GM12878 (cell line): Measurements from ENCODE around the gene SLC35E2B. TPM values are rescaled to one million over a fixed set of nuclear protein-coding genes. Genes with fewer than 3 reads are reported as not detected.

Experiments used
- BHLHE40 ChIP-seq, 2 experiments: fragments of 450-650 bp in 1 of 2; IDR thresholded peaks; 2 replicates each; pipeline ENCODE4 v1.6.1; 2011 to 2017; ENCODE audit warnings: low read depth in 2 of 2, borderline replicate concordance in 1 of 2, improper control_type of control experiment in 1 of 2, low read length in 1 of 2, mild to moderate bottlenecking in 1 of 2
- KDM1A ChIP-seq: fragments of 200-600 bp; sonication (generic); IDR thresholded peaks from 2 replicates; pipeline ENCODE4 v1.6.1; 2016; ENCODE audit warnings: borderline replicate concordance
- MEF2B ChIP-seq: fragments of 450-650 bp; IDR thresholded peaks from 2 replicates; pipeline ENCODE4 v1.6.1; 2018; ENCODE audit warnings: mild to moderate bottlenecking, moderate library complexity; ENCODE audit not compliant: partially characterized antibody, poor library complexity, severe bottlenecking
- NFYA ChIP-seq: IDR thresholded peaks from 2 replicates; pipeline ENCODE4 v1.6.1; 2011; ENCODE audit warnings: low read depth, mild to moderate bottlenecking, low read length, improper control_type of control experiment, borderline replicate concordance
- SMARCA5 ChIP-seq: fragments of 450-650 bp; IDR thresholded peaks from 2 replicates; pipeline ENCODE4 v1.6.1; 2017; ENCODE audit warnings: mild to moderate bottlenecking
- SPI1 ChIP-seq: IDR thresholded peaks from 2 replicates; pipeline ENCODE4 v1.6.1; 2011; ENCODE audit warnings: low read depth, mild to moderate bottlenecking, low read length, moderate library complexity, borderline replicate concordance; ENCODE audit not compliant: insufficient read depth
- polyA plus RNA-seq, 11 experiments: library from polyadenylated mRNA; depleted of rRNA in 4 of 11; unstranded in 6 of 11; stranded (reverse) in 5 of 11; fragments of >200 nt; fragmentation: Nextera tagmentation in 4 of 11; fragmentation: Illumina TruSeq in 1 of 11; extraction: Ambion mirVana in 4 of 11; extraction: Trizol in 1 of 11; gene quantifications; 1 replicate in 1 of 11; 2 replicates in 10 of 11; pipeline versions ENCODE4 v1.2.1 to v1.2.3, GENCODE V29; 2011 to 2016; ENCODE audit warnings: inconsistent platforms in 2 of 11, missing spikeins in 2 of 11, low read depth in 1 of 11
- total RNA-seq, 4 experiments: library from RNA; depleted of rRNA in 3 of 4; stranded (reverse); fragments of >200 nt in 3 of 4; fragmentation: Illumina TruSeq in 1 of 4; extraction: Trizol in 1 of 4; gene quantifications; 2 replicates each; pipeline versions ENCODE4 v1.2.1 to v1.2.3, GENCODE V29; 2013 to 2021
- TF ChIP-seq, protein P1 (sequence below): IDR thresholded peaks from 2 replicates; pipeline ENCODE4 v1.6.1; 2012; ENCODE audit warnings: improper control_type of control experiment, low read depth, low read length; ENCODE audit not compliant: insufficient replicate concordance

The SLC35E2B gene
- total and polyA plus RNA-seq, 10 of the 15 experiments (the other 5 are each of a cell fraction or from before 2014, with no cell fraction given) = 2.6 to 36.7 (median 18.6) TPM

DNA sequence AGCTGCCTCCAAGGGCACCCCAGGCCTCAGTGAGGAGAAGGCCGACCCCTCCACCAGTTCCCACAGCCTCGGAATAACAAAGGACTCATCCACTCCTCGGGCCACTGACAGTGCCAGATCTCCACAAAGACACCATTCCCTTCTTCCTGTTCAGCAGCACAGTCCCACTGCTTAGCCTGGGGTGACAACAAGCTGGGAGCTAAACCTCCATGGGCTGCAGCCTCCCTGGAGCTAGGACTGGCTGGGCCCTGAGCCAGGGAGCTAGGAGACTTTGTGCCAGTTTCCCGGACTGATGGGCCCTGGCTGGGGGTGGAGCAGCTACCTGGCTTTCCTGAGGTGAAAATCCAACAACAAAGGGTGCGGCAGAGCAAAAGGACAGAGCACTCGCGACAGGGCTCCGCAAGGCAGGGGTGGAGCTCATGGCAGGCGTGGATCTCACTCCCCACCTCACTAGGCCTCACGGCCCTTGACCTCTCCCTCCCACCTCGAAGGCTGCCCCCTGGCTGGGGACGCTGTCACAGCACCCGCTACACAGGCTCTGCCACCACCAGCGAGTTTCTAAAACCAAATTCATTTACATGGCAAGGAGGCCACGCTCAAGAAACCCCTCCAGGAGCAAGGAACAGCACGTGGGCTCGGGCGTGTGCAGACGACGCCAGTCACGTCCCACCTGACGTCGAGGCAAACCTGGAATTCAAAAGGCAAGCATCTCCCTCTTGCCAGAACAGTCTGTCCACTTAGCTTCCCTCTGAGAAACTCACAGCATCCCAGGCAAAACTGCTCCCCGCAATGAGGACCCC is 13.8 kb downstream of the SLC35E2B start (continued):
- TF ChIP-seq, protein P1, sequence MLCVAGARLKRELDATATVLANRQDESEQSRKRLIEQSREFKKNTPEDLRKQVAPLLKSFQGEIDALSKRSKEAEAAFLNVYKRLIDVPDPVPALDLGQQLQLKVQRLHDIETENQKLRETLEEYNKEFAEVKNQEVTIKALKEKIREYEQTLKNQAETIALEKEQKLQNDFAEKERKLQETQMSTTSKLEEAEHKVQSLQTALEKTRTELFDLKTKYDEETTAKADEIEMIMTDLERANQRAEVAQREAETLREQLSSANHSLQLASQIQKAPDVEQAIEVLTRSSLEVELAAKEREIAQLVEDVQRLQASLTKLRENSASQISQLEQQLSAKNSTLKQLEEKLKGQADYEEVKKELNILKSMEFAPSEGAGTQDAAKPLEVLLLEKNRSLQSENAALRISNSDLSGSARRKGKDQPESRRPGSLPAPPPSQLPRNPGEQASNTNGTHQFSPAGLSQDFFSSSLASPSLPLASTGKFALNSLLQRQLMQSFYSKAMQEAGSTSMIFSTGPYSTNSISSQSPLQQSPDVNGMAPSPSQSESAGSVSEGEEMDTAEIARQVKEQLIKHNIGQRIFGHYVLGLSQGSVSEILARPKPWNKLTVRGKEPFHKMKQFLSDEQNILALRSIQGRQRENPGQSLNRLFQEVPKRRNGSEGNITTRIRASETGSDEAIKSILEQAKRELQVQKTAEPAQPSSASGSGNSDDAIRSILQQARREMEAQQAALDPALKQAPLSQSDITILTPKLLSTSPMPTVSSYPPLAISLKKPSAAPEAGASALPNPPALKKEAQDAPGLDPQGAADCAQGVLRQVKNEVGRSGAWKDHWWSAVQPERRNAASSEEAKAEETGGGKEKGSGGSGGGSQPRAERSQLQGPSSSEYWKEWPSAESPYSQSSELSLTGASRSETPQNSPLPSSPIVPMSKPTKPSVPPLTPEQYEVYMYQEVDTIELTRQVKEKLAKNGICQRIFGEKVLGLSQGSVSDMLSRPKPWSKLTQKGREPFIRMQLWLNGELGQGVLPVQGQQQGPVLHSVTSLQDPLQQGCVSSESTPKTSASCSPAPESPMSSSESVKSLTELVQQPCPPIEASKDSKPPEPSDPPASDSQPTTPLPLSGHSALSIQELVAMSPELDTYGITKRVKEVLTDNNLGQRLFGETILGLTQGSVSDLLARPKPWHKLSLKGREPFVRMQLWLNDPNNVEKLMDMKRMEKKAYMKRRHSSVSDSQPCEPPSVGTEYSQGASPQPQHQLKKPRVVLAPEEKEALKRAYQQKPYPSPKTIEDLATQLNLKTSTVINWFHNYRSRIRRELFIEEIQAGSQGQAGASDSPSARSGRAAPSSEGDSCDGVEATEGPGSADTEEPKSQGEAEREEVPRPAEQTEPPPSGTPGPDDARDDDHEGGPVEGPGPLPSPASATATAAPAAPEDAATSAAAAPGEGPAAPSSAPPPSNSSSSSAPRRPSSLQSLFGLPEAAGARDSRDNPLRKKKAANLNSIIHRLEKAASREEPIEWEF = no peak
- TF ChIP-seq SMARCA5 = no peak; the same call in 1 of the 2 replicates
- TF ChIP-seq MEF2B = no peak
- no peak for TF ChIP-seq KDM1A
- no peak for TF ChIP-seq SPI1
- TF ChIP-seq BHLHE40 (IDR thresholded peaks at IDR 0.05; ENCODE audit: borderline replicate concordance in 1 of 2, low read depth in 2 of 2, low read length in 1 of 2) = peak; percentile 27 to 42; a peak in 2 of 4 replicates
- no peak for TF ChIP-seq NFYA
